MM.1S (cell line): ENCODE data around the gene ASB2.

Source experiments
- DNase-seq: peaks from one replicate; pipeline ENCODE4 v3.0.0-alpha.2; 2015
- H2AFZ ChIP-seq: fragments of 300-600 bp; sonication (generic); 2 replicates; pipeline ENCODE4 v1.6.0; 2016; ENCODE audit warnings: antibody characterized with exemption, low read length
- H3F3A ChIP-seq: fragments of 300-600 bp; sonication (generic); 2 replicates; pipeline ENCODE4 v1.6.1; 2016; ENCODE audit warnings: mild to moderate bottlenecking, antibody characterized with exemption, low read length, moderate library complexity, mixed read lengths; ENCODE audit not compliant: insufficient read depth
- H3K27ac ChIP-seq: fragments of 300-600 bp; sonication (generic); 2 replicates; pipeline ENCODE4 v1.5.1; 2016; ENCODE audit warnings: mild to moderate bottlenecking, low read length
- H3K27me3 ChIP-seq: fragments of 300-600 bp; sonication (generic); replicated peaks from 2 replicates; pipeline ENCODE4 v1.6.0; 2016; ENCODE audit warnings: low read length; ENCODE audit not compliant: insufficient read depth
- H3K36me3 ChIP-seq: fragments of 300-600 bp; sonication (generic); replicated peaks from 2 replicates; pipeline ENCODE4 v1.6.1; 2016; ENCODE audit warnings: mild to moderate bottlenecking, low read length, mixed read lengths; ENCODE audit not compliant: insufficient read depth
- H3K4me1 ChIP-seq: fragments of 300-600 bp; sonication (generic); 2 replicates; pipeline ENCODE4 v1.6.1; 2016; ENCODE audit warnings: low read length, mixed read lengths
- H3K4me2 ChIP-seq: fragments of 300-600 bp; sonication (generic); 2 replicates; pipeline ENCODE4 v1.6.0; 2016; ENCODE audit warnings: low read depth, low read length
- H3K4me3 ChIP-seq: fragments of 300-600 bp; sonication (generic); 2 replicates; pipeline ENCODE4 v1.5.1; 2016; ENCODE audit warnings: low read length, mixed read lengths
- H3K79me2 ChIP-seq: fragments of 300-600 bp; sonication (generic); 2 replicates; pipeline ENCODE4 v1.6.1; 2016; ENCODE audit warnings: mixed run types, low read length, mixed read lengths
- H3K9ac ChIP-seq: fragments of 300-600 bp; sonication (generic); 2 replicates; pipeline ENCODE4 v1.6.1; 2016; ENCODE audit warnings: low read length, mixed read lengths
- H3K9me2 ChIP-seq: fragments of 300-600 bp; sonication (generic); replicated peaks from 2 replicates; pipeline ENCODE4 v1.6.1; 2016; ENCODE audit warnings: mild to moderate bottlenecking, low read length, mixed read lengths; ENCODE audit not compliant: insufficient read depth
- H3K9me3 ChIP-seq: fragments of 300-600 bp; sonication (generic); replicated peaks from 2 replicates; pipeline ENCODE4 v1.6.1; 2016; ENCODE audit warnings: mild to moderate bottlenecking, low read length, mixed read lengths; ENCODE audit not compliant: insufficient read depth
- H4K20me1 ChIP-seq: fragments of 300-600 bp; sonication (generic); 2 replicates; pipeline ENCODE4 v1.6.1; 2016; ENCODE audit warnings: mild to moderate bottlenecking, low read length, moderate library complexity, mixed read lengths; ENCODE audit not compliant: insufficient read depth
- CTCF ChIP-seq: fragments of 300-600 bp; sonication (generic); IDR thresholded peaks from 2 replicates; pipeline ENCODE4 v1.5.1; 2016; ENCODE audit warnings: antibody characterized with exemption, low read length, mixed read lengths
- EZH2 ChIP-seq: fragments of 300-600 bp; sonication (generic); optimal IDR thresholded peaks from 2 replicates; pipeline ENCODE3; 2017; ENCODE audit warnings: low read depth, mild to moderate bottlenecking, antibody characterized with exemption, low read length, mixed read lengths
- EZH2phosphoT487 ChIP-seq: fragments of 300-600 bp; sonication (generic); IDR thresholded peaks from 2 replicates; pipeline ENCODE4 v1.6.1; 2018; ENCODE audit warnings: antibody characterized with exemption, low read length

ASB2 gene

GRCh38 chr14:93946541-93947090, 29.8 kb downstream of the ASB2 start:
- Histone ChIP-seq H3K9me2 (no peaks in the 10 kb centered on the region), H3K27ac (no peak overlapping the region), H3K27me3 (no peaks in the 10 kb centered on the region), H3K9me3 (no peaks in the 10 kb centered on the region), H3K79me2 (no peaks in the 10 kb centered on the region), H2AFZ (no peak overlapping the region), H3K4me2 (no peak overlapping the region), H3K9ac (no peak overlapping the region), H3F3A (no peaks in the 10 kb centered on the region), H3K4me3 (no peak overlapping the region), H3K4me1 (no peaks in the 10 kb centered on the region), H4K20me1 (no peaks in the 10 kb centered on the region), H3K36me3 (no peaks in the 10 kb centered on the region)
- no peak for DNase-seq
- TF ChIP-seq EZH2 (no peak), EZH2phosphoT487 (no peak), CTCF (no peak)

GRCh38 chr14:93946104-93946503, 30.3 kb downstream of the ASB2 start:
- no peaks in the 10 kb centered on the region for H3K9me3 ChIP-seq
- TF ChIP-seq CTCF (no peak), EZH2phosphoT487 (no peak), EZH2 (no peak)
- H3K79me2 ChIP-seq = no peaks in the 10 kb centered on the region
- no peaks in the 10 kb centered on the region for H3K36me3 ChIP-seq
- no peak for DNase-seq
- no peak overlapping the region for H2AFZ ChIP-seq
- no peak overlapping the region for H3K9ac ChIP-seq
- no peak overlapping the region for H3K27ac ChIP-seq
- no peaks in the 10 kb centered on the region for H3F3A ChIP-seq
- H3K27me3 ChIP-seq = no peaks in the 10 kb centered on the region
- no peaks in the 10 kb centered on the region for H3K4me1 ChIP-seq
- no peaks in the 10 kb centered on the region for H3K9me2 ChIP-seq
- H3K4me2 ChIP-seq = no peak overlapping the region
- no peak overlapping the region for H3K4me3 ChIP-seq
- H4K20me1 ChIP-seq = no peaks in the 10 kb centered on the region

GRCh38 chr14:93945070-93945399, 31.3 kb downstream of the ASB2 start:
- Histone ChIP-seq H3K4me1 (0 out of 2 replicates have a peak, but pooled peaks cover 1% of the 10 kb centered on the region), H4K20me1 (no peaks in the 10 kb centered on the region)

More at GRCh38 chr14:93945070-93945399, 31.3 kb downstream of the ASB2 start:
- DNase-seq = no peak
- no peak overlapping the region for H3K4me2 ChIP-seq
- no peaks in the 10 kb centered on the region for H3K9me2 ChIP-seq
- H3K79me2 ChIP-seq = no peaks in the 10 kb centered on the region
- TF ChIP-seq CTCF (no peak), EZH2phosphoT487 (no peak), EZH2 (no peak)
- no peak overlapping the region for H3K4me3 ChIP-seq
- no peak overlapping the region for H3K9ac ChIP-seq
- no peak overlapping the region for H3K27ac ChIP-seq
- H3K9me3 ChIP-seq = no peaks in the 10 kb centered on the region
- H2AFZ ChIP-seq = no peak overlapping the region
- no peaks in the 10 kb centered on the region for H3F3A ChIP-seq
- H3K27me3 ChIP-seq = no peaks in the 10 kb centered on the region
- no peaks in the 10 kb centered on the region for H3K36me3 ChIP-seq
